CD4-positive, alpha-beta memory T cell (primary cell): ENCODE data around the gene PRKAG2. TPM values are rescaled to one million over a fixed set of nuclear protein-coding genes. Genes with fewer than 3 reads are reported as not detected.

ENCODE experiments used
- CTCF ChIA-PET: fragments of 350-600 bp; sonication (Branson Sonifier 250); formaldehyde crosslinking; loops from one replicate; lab custom pipeline; 2021; ENCODE audit warnings: inconsistent platforms; ENCODE audit not compliant: partially characterized antibody; lab: Charles Lee
- POLR2A ChIA-PET: fragments of 350-600 bp; sonication (Branson Sonifier 250); formaldehyde crosslinking; loops from one replicate; lab custom pipeline; 2021; ENCODE audit not compliant: partially characterized antibody; lab: Charles Lee
- DNase-seq, 5 donors: peaks; one replicate each; pipeline versions ENCODE4 v3.0.0 to v3.0.0-alpha.2; 2020 to 2022; ENCODE audit warnings: mixed read lengths in 1 of 5
- H3K27ac ChIP-seq: one replicate; pipeline ENCODE4 v1.7.0; 2013; ENCODE audit warnings: low read depth, low read length
- H3K27me3 ChIP-seq: 2 replicates; pipeline ENCODE4 v1.7.0; 2013; ENCODE audit warnings: mild to moderate bottlenecking, low read length, moderate library complexity; ENCODE audit not compliant: insufficient read depth
- H3K36me3 ChIP-seq: 2 replicates; pipeline ENCODE4 v1.7.0; 2013; ENCODE audit warnings: mild to moderate bottlenecking, low read length, moderate library complexity; ENCODE audit not compliant: insufficient read depth
- H3K4me1 ChIP-seq: 2 replicates; pipeline ENCODE4 v1.7.0; 2013; ENCODE audit warnings: mild to moderate bottlenecking, low read length, moderate library complexity; ENCODE audit not compliant: insufficient read depth
- H3K4me3 ChIP-seq, 2 donors: one replicate each; pipeline ENCODE4 v1.7.0; 2013; ENCODE audit warnings: low read length in 2 of 2, mild to moderate bottlenecking in 1 of 2
- H3K9me3 ChIP-seq, 2 donors: one replicate each; pipeline ENCODE4 v1.7.0; 2013; ENCODE audit warnings: low read length in 2 of 2, control low read depth in 1 of 2; ENCODE audit not compliant: control insufficient read depth in 1 of 2
- H3K27ac Mint-ChIP-seq, 7 donors: one replicate each; pipeline ENCODE4 v1.8.0; 2020 to 2021; ENCODE audit warnings: mixed read lengths in 7 of 7, mild to moderate bottlenecking in 6 of 7, inconsistent platforms in 3 of 7, moderate library complexity in 3 of 7
- H3K27me3 Mint-ChIP-seq, 2 donors: one replicate each; pipeline ENCODE4 v1.8.0; 2020 to 2021; ENCODE audit warnings: mixed read lengths in 2 of 2
- H3K36me3 Mint-ChIP-seq, 2 donors: one replicate each; pipeline ENCODE4 v1.8.0; 2020 to 2021; ENCODE audit warnings: mixed read lengths in 2 of 2, inconsistent platforms in 1 of 2, mild to moderate bottlenecking in 1 of 2
- H3K4me1 Mint-ChIP-seq, 4 donors: one replicate each; pipeline ENCODE4 v1.8.0; 2020 to 2021; ENCODE audit warnings: mixed read lengths in 4 of 4, mild to moderate bottlenecking in 1 of 4
- H3K4me3 Mint-ChIP-seq, 8 donors: one replicate each; pipeline ENCODE4 v1.8.0; 2020 to 2021; ENCODE audit warnings: mixed read lengths in 8 of 8, mild to moderate bottlenecking in 7 of 8, moderate library complexity in 6 of 8, inconsistent platforms in 3 of 8
- H3K9me3 Mint-ChIP-seq, 8 donors: one replicate each; pipeline ENCODE4 v1.8.0; 2020 to 2021; ENCODE audit warnings: mixed read lengths in 8 of 8, mild to moderate bottlenecking in 5 of 8, inconsistent platforms in 3 of 8, moderate library complexity in 1 of 8
- intact Hi-C: fragments of 100-400 bp; cut with micrococcal nuclease; formaldehyde crosslinking; loops from one replicate; pipeline ENCODE4 v1.15.1; 2023
- polyA plus RNA-seq, 2 donors: library from polyadenylated mRNA; unstranded; fragments of 300-500 nt; fragmentation: Illumina TruSeq; gene quantifications; one replicate each; pipeline ENCODE4 v1.2.3, GENCODE V29; 2021
- total RNA-seq, 2 experiments: library from RNA; stranded (reverse); gene quantifications; one replicate each; pipeline ENCODE4 v1.2.3, GENCODE V29; 2021

Gene PRKAG2
- total and polyA plus RNA-seq, 4 experiments from 2014 or later = 27.4 to 61.0 (median 47.4) TPM

GRCh38 chr7:151657173-151657572 lies 219.7 kb downstream of the PRKAG2 start:
- H3K4me1 ChIP-seq = no peaks in the 10 kb centered on the region
- no peaks in the 10 kb centered on the region for H3K4me1 Mint-ChIP-seq
- H3K4me3 ChIP-seq = no peak overlapping the region
- no peaks in the 10 kb centered on the region for H3K9me3 Mint-ChIP-seq
- no peaks in the 10 kb centered on the region for H3K36me3 ChIP-seq
- CTCF ChIA-PET = no interaction called here
- no peaks in the 10 kb centered on the region for H3K9me3 ChIP-seq
- H3K4me3 Mint-ChIP-seq = no peak overlapping the region
- no peak overlapping the region for H3K27ac ChIP-seq
- no peak for DNase-seq
- intact Hi-C loops = no loop called here
- no peaks in the 10 kb centered on the region for H3K27me3 ChIP-seq
- POLR2A ChIA-PET = no interaction called here
- H3K27me3 Mint-ChIP-seq = no peaks in the 10 kb centered on the region
- H3K36me3 Mint-ChIP-seq = peaks cover 0 to 4% of the 10 kb centered on the region in 2 donors
- no peak overlapping the region for H3K27ac Mint-ChIP-seq

- no peak for DNase-seq
- Histone ChIP-seq H3K27ac (no peak overlapping the region), H3K4me3 (no peak overlapping the region), H3K36me3 (no peaks in the 10 kb centered on the region), H3K9me3 (no peaks in the 10 kb centered on the region), H3K27me3 (no peaks in the 10 kb centered on the region), H3K4me1 (no peaks in the 10 kb centered on the region)
- Mint-ChIP-seq H3K36me3 (peaks cover 0 to 7% of the 10 kb centered on the region in 2 donors), H3K4me3 (no peak overlapping the region), H3K27me3 (no peaks in the 10 kb centered on the region), H3K27ac (no peak overlapping the region), H3K4me1 (no peaks in the 10 kb centered on the region), H3K9me3 (no peaks in the 10 kb centered on the region)
- CTCF ChIA-PET = no interaction called here
- intact Hi-C loops = no loop called here
- POLR2A ChIA-PET = no interaction called here
Measured at GRCh38 chr7:151655555-151655954, 221.4 kb downstream of the PRKAG2 start.

GRCh38 chr7:151652111-151652510 lies 224.8 kb downstream of the PRKAG2 start:
- no peak overlapping the region for H3K27ac ChIP-seq
- CTCF ChIA-PET = no interaction called here
- DNase-seq = no peak
- POLR2A ChIA-PET = interaction anchor here (0.5 kb wide), 1 partner anchor 37 kb away, joined by 3 read pairs; no protein-coding TSS in a partner anchor
- no peaks in the 10 kb centered on the region for H3K4me1 ChIP-seq
- Mint-ChIP-seq H3K27me3 (no peaks in the 10 kb centered on the region), H3K9me3 (no peaks in the 10 kb centered on the region), H3K27ac (no peak overlapping the region), H3K36me3 (peaks cover 2 to 11% of the 10 kb centered on the region in 2 donors), H3K4me3 (no peak overlapping the region), H3K4me1 (no peaks in the 10 kb centered on the region)
- no peaks in the 10 kb centered on the region for H3K36me3 ChIP-seq
- intact Hi-C loops = no loop called here
- H3K4me3 ChIP-seq = no peak overlapping the region
- no peaks in the 10 kb centered on the region for H3K9me3 ChIP-seq
- H3K27me3 ChIP-seq = no peaks in the 10 kb centered on the region

- H3K9me3 ChIP-seq = no peaks in the 10 kb centered on the region
- no peaks in the 10 kb centered on the region for H3K4me1 Mint-ChIP-seq
- H3K27ac ChIP-seq = no peak overlapping the region
- no peaks in the 10 kb centered on the region for H3K27me3 Mint-ChIP-seq
- intact Hi-C loops = no loop called here
- POLR2A ChIA-PET = no interaction called here
- H3K27me3 ChIP-seq = no peaks in the 10 kb centered on the region
- H3K9me3 Mint-ChIP-seq = peaks cover 0 to 4% (median 0%) of the 10 kb centered on the region in 8 donors
- H3K4me3 ChIP-seq = no peak overlapping the region
- H3K36me3 Mint-ChIP-seq = peaks cover 5 to 22% of the 10 kb centered on the region in 2 donors
- H3K4me3 Mint-ChIP-seq = no peak overlapping the region
- no peak overlapping the region for H3K27ac Mint-ChIP-seq
- no peaks in the 10 kb centered on the region for H3K4me1 ChIP-seq
- H3K36me3 ChIP-seq = no peaks in the 10 kb centered on the region
- no peak for DNase-seq
- CTCF ChIA-PET = no interaction called here
Measured at GRCh38 chr7:151650161-151650560, 226.8 kb downstream of the PRKAG2 start.

GRCh38 chr7:151648429-151648828 lies 228.5 kb downstream of the PRKAG2 start:
- ChIA-PET POLR2A (no interaction called here), CTCF (no interaction called here)
- Histone ChIP-seq H3K4me3 (no peak overlapping the region), H3K36me3 (no peaks in the 10 kb centered on the region), H3K4me1 (no peaks in the 10 kb centered on the region), H3K9me3 (no peaks in the 10 kb centered on the region), H3K27ac (no peak overlapping the region), H3K27me3 (no peaks in the 10 kb centered on the region)
- peaks cover 0 to 4% (median 0%) of the 10 kb centered on the region in 8 donors for H3K9me3 Mint-ChIP-seq
- H3K27me3 Mint-ChIP-seq = no peaks in the 10 kb centered on the region
- H3K36me3 Mint-ChIP-seq = peaks cover 5 to 26% of the 10 kb centered on the region in 2 donors
- DNase-seq = no peak
- intact Hi-C loops = no loop called here
- H3K4me3 Mint-ChIP-seq = no peak overlapping the region
- H3K27ac Mint-ChIP-seq = no peak overlapping the region
- no peaks in the 10 kb centered on the region for H3K4me1 Mint-ChIP-seq

GRCh38 chr7:151647874-151648273 lies 229.0 kb downstream of the PRKAG2 start:
- Mint-ChIP-seq H3K27ac (peak overlapping the region in 1 of 7 donors; percentile 32), H3K4me1 (no peaks in the 10 kb centered on the region), H3K4me3 (no peak overlapping the region), H3K27me3 (no peaks in the 10 kb centered on the region), H3K36me3 (peaks cover 5 to 26% of the 10 kb centered on the region in 2 donors), H3K9me3 (peaks cover 0 to 4% (median 0%) of the 10 kb centered on the region in 8 donors)
- Histone ChIP-seq H3K9me3 (no peaks in the 10 kb centered on the region), H3K4me1 (no peaks in the 10 kb centered on the region), H3K27me3 (no peaks in the 10 kb centered on the region), H3K4me3 (no peak overlapping the region), H3K27ac (no peak overlapping the region), H3K36me3 (no peaks in the 10 kb centered on the region)
- POLR2A ChIA-PET = no interaction called here
- intact Hi-C loops = no loop called here
- CTCF ChIA-PET = no interaction called here
- DNase-seq = no peak

- Mint-ChIP-seq H3K27me3 (no peaks in the 10 kb centered on the region), H3K36me3 (peaks cover 5 to 26% of the 10 kb centered on the region in 2 donors), H3K4me1 (no peaks in the 10 kb centered on the region), H3K4me3 (no peak overlapping the region), H3K27ac (no peak overlapping the region), H3K9me3 (peaks cover 0 to 4% (median 0%) of the 10 kb centered on the region in 8 donors)
- H3K36me3 ChIP-seq = no peaks in the 10 kb centered on the region
- DNase-seq = no peak
- intact Hi-C loops = no loop called here
- H3K27ac ChIP-seq = no peak overlapping the region
- no peaks in the 10 kb centered on the region for H3K9me3 ChIP-seq
- H3K4me3 ChIP-seq = no peak overlapping the region
- H3K27me3 ChIP-seq = no peaks in the 10 kb centered on the region
- CTCF ChIA-PET = no interaction called here
- POLR2A ChIA-PET = no interaction called here
- no peaks in the 10 kb centered on the region for H3K4me1 ChIP-seq
Measured at GRCh38 chr7:151647006-151647405, 229.9 kb downstream of the PRKAG2 start.
